ENCODE results near the gene MRPS14. TPM values are rescaled to one million over a fixed set of nuclear protein-coding genes. Genes with fewer than 3 reads are reported as not detected.

Gene MRPS14
- polyA plus RNA-seq, 1 experiment, result 22.4 TPM

DNA sequence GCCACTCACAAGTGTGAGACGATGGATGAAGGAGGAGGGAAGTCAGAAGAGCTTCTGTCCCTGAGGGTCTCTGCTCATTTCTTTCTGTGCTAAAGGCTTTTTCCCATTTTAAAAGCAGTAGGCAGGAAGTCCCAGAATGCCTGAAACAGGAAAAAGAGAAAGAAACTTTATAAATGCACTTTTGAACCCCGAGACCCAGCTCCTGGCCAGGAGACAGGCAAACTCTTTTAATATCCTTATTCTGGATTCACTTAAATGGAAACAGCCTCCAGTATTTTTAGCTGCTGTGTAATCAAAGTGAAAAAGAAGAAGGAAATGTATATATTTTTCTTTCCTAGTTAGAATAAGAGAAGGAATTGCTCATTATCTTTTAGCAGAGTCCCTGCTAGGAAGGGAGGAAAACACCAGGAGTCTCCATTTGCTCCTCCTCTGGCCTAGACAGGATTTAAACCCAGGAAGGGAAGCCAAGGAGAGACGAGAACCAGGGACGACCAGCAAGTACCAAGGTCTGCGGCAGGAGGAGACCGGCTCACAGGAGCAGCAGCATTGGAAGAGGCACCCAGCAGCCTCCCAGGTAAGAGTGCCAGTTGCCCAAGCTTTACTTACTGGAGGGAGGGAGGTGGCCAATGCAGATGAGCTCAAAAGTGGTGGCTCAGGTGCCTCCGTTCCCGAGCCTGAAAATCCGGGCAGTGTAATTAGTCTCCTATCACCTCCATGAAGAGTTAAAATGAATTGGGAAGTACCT lies 44.3 kb upstream of the MRPS14 start, which contains the start of gene TNN:
TNN (plus strand) TSS at position 472 of the 745 bp plus-strand sequence. CDS start 9,586 bp downstream, outside the sequence.
- no peak for DNase-seq (ENCODE audit: low read depth)
- Histone ChIP-seq H3K4me3 (ENCODE audit: low read depth, low read length) (no peak within 1 kb of the TSS), H3K36me3 (ENCODE audit: control insufficient read depth, insufficient read depth, low read length) (no peaks in the 10 kb centered on the region), H3K27me3 (ENCODE audit: control insufficient read depth, insufficient read depth, low read length) (peaks cover 7% of the 10 kb centered on the region)
- ChIA-PET POLR2A (no interaction called here), CTCF (interaction anchor here (0.7 to 0.8 kb wide), 2 partner anchors 16 to 38 kb away, joined by 3 to 4 read pairs; no protein-coding TSS in a partner anchor)
- TF ChIP-seq, protein P1, sequence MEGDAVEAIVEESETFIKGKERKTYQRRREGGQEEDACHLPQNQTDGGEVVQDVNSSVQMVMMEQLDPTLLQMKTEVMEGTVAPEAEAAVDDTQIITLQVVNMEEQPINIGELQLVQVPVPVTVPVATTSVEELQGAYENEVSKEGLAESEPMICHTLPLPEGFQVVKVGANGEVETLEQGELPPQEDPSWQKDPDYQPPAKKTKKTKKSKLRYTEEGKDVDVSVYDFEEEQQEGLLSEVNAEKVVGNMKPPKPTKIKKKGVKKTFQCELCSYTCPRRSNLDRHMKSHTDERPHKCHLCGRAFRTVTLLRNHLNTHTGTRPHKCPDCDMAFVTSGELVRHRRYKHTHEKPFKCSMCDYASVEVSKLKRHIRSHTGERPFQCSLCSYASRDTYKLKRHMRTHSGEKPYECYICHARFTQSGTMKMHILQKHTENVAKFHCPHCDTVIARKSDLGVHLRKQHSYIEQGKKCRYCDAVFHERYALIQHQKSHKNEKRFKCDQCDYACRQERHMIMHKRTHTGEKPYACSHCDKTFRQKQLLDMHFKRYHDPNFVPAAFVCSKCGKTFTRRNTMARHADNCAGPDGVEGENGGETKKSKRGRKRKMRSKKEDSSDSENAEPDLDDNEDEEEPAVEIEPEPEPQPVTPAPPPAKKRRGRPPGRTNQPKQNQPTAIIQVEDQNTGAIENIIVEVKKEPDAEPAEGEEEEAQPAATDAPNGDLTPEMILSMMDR (IDR thresholded peaks at IDR 0.05; ENCODE audit: insufficient read depth, low read depth, low read length), result no peak

- Histone ChIP-seq H3K4me3 (ENCODE audit: low read depth, low read length) (no peak overlapping the region), H3K27me3 (ENCODE audit: control insufficient read depth, insufficient read depth, low read length) (peaks cover under 1% of the 10 kb centered on the region), H3K36me3 (ENCODE audit: control insufficient read depth, insufficient read depth, low read length) (no peaks in the 10 kb centered on the region)
- TF ChIP-seq, protein P1 (IDR thresholded peaks at IDR 0.05; ENCODE audit: insufficient read depth, low read depth, low read length), result no peak
- no peak for DNase-seq (ENCODE audit: low read depth)
- ChIA-PET CTCF (no interaction called here), POLR2A (no interaction called here)
Measured at GRCh38 chr1:175062858-175063257, 39.6 kb upstream of the MRPS14 start.

GRCh38 chr1:175062339-175062738 lies 39.1 kb upstream of the MRPS14 start:
- ChIA-PET POLR2A (no interaction called here), CTCF (no interaction called here)
- Histone ChIP-seq H3K27me3 (ENCODE audit: control insufficient read depth, insufficient read depth, low read length) (no peaks in the 10 kb centered on the region; the same call in none of the 2 replicates), H3K36me3 (ENCODE audit: control insufficient read depth, insufficient read depth, low read length) (no peaks in the 10 kb centered on the region), H3K4me3 (ENCODE audit: low read depth, low read length) (no peak overlapping the region)
- TF ChIP-seq, protein P1 (IDR thresholded peaks at IDR 0.05; ENCODE audit: insufficient read depth, low read depth, low read length), result no peak
- DNase-seq (ENCODE audit: low read depth), result no peak

DNA sequence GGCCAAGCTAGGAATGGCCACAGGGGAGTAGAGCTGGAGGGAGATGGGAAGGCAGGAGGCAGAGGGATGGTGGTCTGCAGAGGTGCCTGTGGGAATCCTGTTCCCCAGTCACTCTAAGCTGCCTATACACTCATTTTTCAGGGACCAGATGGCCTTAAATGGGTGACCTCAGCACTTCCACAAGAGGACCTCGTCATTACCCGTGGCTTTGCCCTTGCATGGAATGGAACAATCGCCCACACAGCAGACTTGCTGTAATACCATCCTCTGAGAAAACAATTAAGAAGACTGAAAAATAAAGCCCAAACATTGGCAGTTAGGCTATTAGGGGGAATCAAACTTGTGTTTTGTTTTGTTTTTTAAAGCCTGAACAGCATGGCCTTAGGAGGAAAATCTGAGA lies 31.5 kb upstream of the MRPS14 start:
- ChIA-PET POLR2A (no interaction called here), CTCF (interaction anchor here (1.4 to 1.8 kb wide), 2 partner anchors 11 to 97 kb away, joined by 4 read pairs; no protein-coding TSS in a partner anchor)
- TF ChIP-seq, protein P1 (IDR thresholded peaks at IDR 0.05; ENCODE audit: insufficient read depth, low read depth, low read length), result no peak
- no peak for DNase-seq (ENCODE audit: low read depth)
- no peak overlapping the region for H3K4me3 ChIP-seq (ENCODE audit: low read depth, low read length)
- no peaks in the 10 kb centered on the region; the same call in 1 of the 2 replicates for H3K27me3 ChIP-seq (ENCODE audit: control insufficient read depth, insufficient read depth, low read length)
- H3K36me3 ChIP-seq (ENCODE audit: control insufficient read depth, insufficient read depth, low read length), result no peaks in the 10 kb centered on the region

DNA sequence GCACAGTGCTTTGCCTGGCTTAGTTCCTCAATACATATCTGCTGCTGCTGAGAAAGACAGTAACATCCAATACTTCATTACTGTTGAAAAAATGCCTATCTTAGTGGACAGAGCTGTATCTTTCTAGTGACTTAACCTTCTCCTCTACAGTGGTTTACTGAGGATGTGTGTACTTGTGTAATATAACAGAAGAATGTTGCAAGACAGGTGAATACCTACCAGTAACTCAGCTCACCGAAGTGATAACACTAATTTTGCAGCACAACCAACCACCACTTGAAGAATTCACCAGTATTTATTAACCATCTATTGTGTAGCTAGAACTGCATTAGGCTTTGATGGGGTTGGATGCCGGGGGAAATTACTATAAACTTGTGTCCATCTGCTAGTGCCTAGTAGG lies 27.8 kb upstream of the MRPS14 start:
- H3K4me3 ChIP-seq (ENCODE audit: low read depth, low read length), result no peak overlapping the region
- CTCF ChIA-PET, result interaction anchor here (0.9 to 1.1 kb wide), 3 partner anchors 10 to 104 kb away, joined by 3 to 4 read pairs (median 3); no protein-coding TSS in a partner anchor
- TF ChIP-seq, protein P1 (IDR thresholded peaks at IDR 0.05; ENCODE audit: insufficient read depth, low read depth, low read length), result no peak

More for the DNA sequence above, 27.8 kb upstream of the MRPS14 start:
- H3K36me3 ChIP-seq (ENCODE audit: control insufficient read depth, insufficient read depth, low read length), result no peaks in the 10 kb centered on the region
- POLR2A ChIA-PET, result no interaction called here
- H3K27me3 ChIP-seq (ENCODE audit: control insufficient read depth, insufficient read depth, low read length), result no peaks in the 10 kb centered on the region; the same call in 1 of the 2 replicates
- DNase-seq (ENCODE audit: low read depth), result no peak
